ENCODE measurements around the gene POU3F1.
A peak's percentile ranks its signal among the peaks of the same experiment; 100 is the strongest.

The POU3F1 gene

GRCh38 chr1:38028105-38028591 lies 18.4 kb downstream of the POU3F1 start:
- DNase-seq (ENCODE audit: low read depth in 2 of 2): no peak

- no peak for DNase-seq (ENCODE audit: low read depth in 2 of 2)
Measured at GRCh38 chr1:38027201-38028104, 19.1 kb downstream of the POU3F1 start.

GRCh38 chr1:38026592-38027200 lies 19.9 kb downstream of the POU3F1 start:
- DNase-seq (ENCODE audit: low read depth in 2 of 2): no peak

- DNase-seq (ENCODE audit: low read depth in 2 of 2): no peak
Measured at GRCh38 chr1:38025664-38026063, 20.9 kb downstream of the POU3F1 start.

GRCh38 chr1:38025233-38025632 lies 21.4 kb downstream of the POU3F1 start:
- no peak for DNase-seq (ENCODE audit: low read depth in 2 of 2)

- DNase-seq (ENCODE audit: low read depth in 2 of 2): no peak
Measured at GRCh38 chr1:38022810-38023209, 23.8 kb downstream of the POU3F1 start.

- no peak for DNase-seq (ENCODE audit: low read depth in 2 of 2)
Measured at GRCh38 chr1:38021969-38022368, 24.6 kb downstream of the POU3F1 start.

GRCh38 chr1:38020396-38020795 lies 26.2 kb downstream of the POU3F1 start:
- DNase-seq (ENCODE audit: low read depth in 2 of 2): no peak

GRCh38 chr1:38018864-38019343 lies 27.7 kb downstream of the POU3F1 start:
- DNase-seq (ENCODE audit: low read depth in 2 of 2): no peak

- DNase-seq (ENCODE audit: low read depth in 2 of 2): no peak
Measured at GRCh38 chr1:38015978-38016725, 30.4 kb downstream of the POU3F1 start.

- DNase-seq (ENCODE audit: low read depth in 2 of 2): no peak
Measured at GRCh38 chr1:38014724-38015424, 31.7 kb downstream of the POU3F1 start.

GRCh38 chr1:38014171-38014570 lies 32.4 kb downstream of the POU3F1 start:
- DNase-seq (ENCODE audit: low read depth in 2 of 2): no peak

GRCh38 chr1:38013227-38013622 lies 33.4 kb downstream of the POU3F1 start:
- no peak for DNase-seq (ENCODE audit: low read depth in 2 of 2)

- peak; percentile 99 for DNase-seq (ENCODE audit: low read depth in 2 of 2)
Measured at GRCh38 chr1:38012363-38013226, 34.0 kb downstream of the POU3F1 start, which contains the start of gene UTP11. TSS of gene UTP11 (plus strand) at chr1:38012734. CDS start at chr1:38012803, 69 bp downstream.

- DNase-seq (ENCODE audit: low read depth in 2 of 2): no peak
Measured at GRCh38 chr1:38009841-38010180, 36.8 kb downstream of the POU3F1 start.

- DNase-seq (ENCODE audit: low read depth in 2 of 2): no peak
Measured at GRCh38 chr1:38009088-38009840, 37.3 kb downstream of the POU3F1 start.

GRCh38 chr1:38006008-38006828 lies 40.4 kb downstream of the POU3F1 start:
- DNase-seq (ENCODE audit: low read depth in 2 of 2): no peak

- DNase-seq (ENCODE audit: low read depth in 2 of 2): no peak
Measured at GRCh38 chr1:38005195-38006007, 41.2 kb downstream of the POU3F1 start, which contains the start of gene FHL3. TSS of gene FHL3 (minus strand) at chr1:38005514. CDS start at chr1:37999412, 6,102 bp downstream.

All from fibroblast of skin of left quadriceps (primary cell).